Ishikawa (cell line): ENCODE measurements around the gene CAPG.

Experiments
- CEBPB ChIP-seq: IDR thresholded peaks from 2 replicates; pipeline ENCODE4 v1.6.1; 2012
- CREB1 ChIP-seq: IDR thresholded peaks from 2 replicates; pipeline ENCODE4 v1.6.1; 2012; ENCODE audit warnings: low read depth
- EP300 ChIP-seq: IDR thresholded peaks from 2 replicates; pipeline ENCODE4 v1.6.1; 2012; ENCODE audit warnings: borderline replicate concordance
- FOXM1 ChIP-seq: IDR thresholded peaks from 2 replicates; pipeline ENCODE4 v1.6.1; 2012; ENCODE audit warnings: low read depth, borderline replicate concordance
- MAX ChIP-seq: IDR thresholded peaks from 2 replicates; pipeline ENCODE4 v1.6.1; 2012
- NFIC ChIP-seq: IDR thresholded peaks from 2 replicates; pipeline ENCODE4 v1.6.1; 2012
- RAD21 ChIP-seq: IDR thresholded peaks from 2 replicates; pipeline ENCODE4 v1.6.1; 2012; ENCODE audit warnings: low read depth
- TAF1 ChIP-seq: IDR thresholded peaks from 2 replicates; pipeline ENCODE4 v1.6.1; 2012; ENCODE audit warnings: low read depth, mild to moderate bottlenecking
- TEAD4 ChIP-seq: IDR thresholded peaks from 2 replicates; pipeline ENCODE4 v1.6.1; 2012
- USF1 ChIP-seq: IDR thresholded peaks from 2 replicates; pipeline ENCODE4 v1.6.1; 2012

- TF ChIP-seq CEBPB (no peak), TEAD4 (no peak), NFIC (no peak), MAX (no peak), CREB1 (no peak), TAF1 (no peak), USF1 (no peak), FOXM1 (no peak), EP300 (no peak), RAD21 (no peak)
Measured at GRCh38 chr2:85376291-85377065, 33.7 kb downstream of the CAPG start.
